Measurements from ENCODE around the gene PKD2L2. TPM values are rescaled to one million over a fixed set of nuclear protein-coding genes. Genes with fewer than 3 reads are reported as not detected.

The PKD2L2 gene
- total and polyA plus RNA-seq, 2 donors from 2014 or later: not detected

- H3K4me1 ChIP-seq (ENCODE audit: control insufficient read depth in 2 of 3, insufficient read depth in 2 of 3, low read depth in 1 of 3, low read length in 3 of 3): no peaks in the 10 kb centered on the region
- peaks cover 0 to 6% (median 0%) of the 10 kb centered on the region in 3 donors for H3K36me3 ChIP-seq (ENCODE audit: control insufficient read depth in 2 of 3, insufficient read depth in 3 of 3, low read length in 3 of 3)
- no peak for FAIRE-seq
- DNase-seq: no peak
- no peaks in the 10 kb centered on the region for H3K9me3 ChIP-seq (ENCODE audit: control insufficient read depth in 2 of 3, insufficient read depth in 1 of 3, low read length in 3 of 3)
- H3K9ac ChIP-seq (ENCODE audit: low read length in 3 of 3): no peak overlapping the region
- H3K27me3 ChIP-seq (ENCODE audit: control insufficient read depth, insufficient read depth, low read length): no peaks in the 10 kb centered on the region
- TF ChIP-seq CTCF (IDR thresholded peaks at IDR 0.05; ENCODE audit: borderline replicate concordance, extremely low read depth, insufficient read depth): no peak
- intact Hi-C loops (cut with DNase I): no loop called here
- no peak overlapping the region for H3K27ac ChIP-seq (ENCODE audit: low read depth in 2 of 2, low read length in 2 of 2)
- no peak overlapping the region for H3K4me3 ChIP-seq (ENCODE audit: low read length in 3 of 3)
Observed at GRCh38 chr5:137975208-137975607, 86.0 kb downstream of the PKD2L2 start.

- no peaks in the 10 kb centered on the region for H3K27me3 ChIP-seq (ENCODE audit: control insufficient read depth, insufficient read depth, low read length)
- intact Hi-C loops (cut with DNase I): no loop called here
- H3K9me3 ChIP-seq (ENCODE audit: control insufficient read depth in 2 of 3, insufficient read depth in 1 of 3, low read length in 3 of 3): no peaks in the 10 kb centered on the region
- FAIRE-seq (no peak), DNase-seq (no peak)
- no peaks in the 10 kb centered on the region for H3K4me1 ChIP-seq (ENCODE audit: control insufficient read depth in 2 of 3, insufficient read depth in 2 of 3, low read depth in 1 of 3, low read length in 3 of 3)
- TF ChIP-seq CTCF (IDR thresholded peaks at IDR 0.05; ENCODE audit: borderline replicate concordance, extremely low read depth, insufficient read depth): no peak
- H3K27ac ChIP-seq (ENCODE audit: low read depth in 2 of 2, low read length in 2 of 2): no peak overlapping the region
- H3K36me3 ChIP-seq (ENCODE audit: control insufficient read depth in 2 of 3, insufficient read depth in 3 of 3, low read length in 3 of 3): peaks cover 0 to 6% (median 3%) of the 10 kb centered on the region in 3 donors
- H3K9ac ChIP-seq (ENCODE audit: low read length in 3 of 3): no peak overlapping the region
- no peak overlapping the region for H3K4me3 ChIP-seq (ENCODE audit: low read length in 3 of 3)
Observed at GRCh38 chr5:137989419-137989818, 100.2 kb downstream of the PKD2L2 start.

Other genes starting within 250 kb of the PKD2L2 start
- gene KLHL3, start 153.4 kb upstream of the PKD2L2 start, total RNA-seq: 15.0 TPM
- 8.6 TPM for gene KLHL3, start 153.4 kb upstream of the PKD2L2 start, polyA plus RNA-seq (ENCODE audit: insufficient read depth, low read depth, low replicate concordance)
- 28.3 TPM for gene HNRNPA0, start 135.1 kb upstream of the PKD2L2 start, total RNA-seq
- gene HNRNPA0, start 135.1 kb upstream of the PKD2L2 start, polyA plus RNA-seq (ENCODE audit: insufficient read depth, low read depth, low replicate concordance): 16.0 TPM
- 0.94 TPM for gene MYOT, start 21.6 kb upstream of the PKD2L2 start, total RNA-seq
- gene MYOT, start 21.6 kb upstream of the PKD2L2 start, polyA plus RNA-seq (ENCODE audit: insufficient read depth, low read depth, low replicate concordance): 2.3 TPM
- gene FAM13B, start 143.6 kb downstream of the PKD2L2 start, total RNA-seq: 41.8 TPM
- gene FAM13B, start 143.6 kb downstream of the PKD2L2 start, polyA plus RNA-seq (ENCODE audit: insufficient read depth, low read depth, low replicate concordance): 7.6 TPM
- not detected for gene WNT8A, start 194.6 kb downstream of the PKD2L2 start, total RNA-seq
- not detected for gene WNT8A, start 194.6 kb downstream of the PKD2L2 start, polyA plus RNA-seq (ENCODE audit: insufficient read depth, low read depth, low replicate concordance)
- gene NME5, start 250.0 kb downstream of the PKD2L2 start, total RNA-seq: 20.6 TPM
- gene NME5, start 250.0 kb downstream of the PKD2L2 start, polyA plus RNA-seq (ENCODE audit: insufficient read depth, low read depth, low replicate concordance): 30.2 TPM

Data from kidney (tissue), 14 donors.